ENCODE measurements around the gene CEP85.

GRCh38 chr1:26278724-26279455 lies 44.9 kb downstream of the CEP85 start:
- TF ChIP-seq SP1 (IDR thresholded peaks at IDR 0.05) (no peak), SUZ12 (IDR thresholded peaks at IDR 0.05) (no peak)

Data from HEK293T (cell line).